GM18951 (cell line): Measurements from ENCODE around the gene USE1.

Source experiments
- POLR2A ChIP-seq: IDR thresholded peaks from 4 replicates; pipeline ENCODE4 v1.6.1; 2011; ENCODE audit warnings: mild to moderate bottlenecking; ENCODE audit not compliant: insufficient read length, insufficient read depth; ENCODE audit errors: extremely low read depth
- in situ Hi-C: fragments of 300-500 bp; cut with MboI; formaldehyde crosslinking; loops from one replicate; pipeline ENCODE4 v1.12.0; 2022; ENCODE audit warnings: low sequenced_read_pairs, mixed read lengths, inconsistent platforms; ENCODE audit not compliant: unreplicated experiment

Gene USE1

GRCh38 chr19:17192751-17193150 lies 22.4 kb upstream of the USE1 start:
- TF ChIP-seq POLR2A: no peak
- in situ Hi-C loops: no loop called here

GRCh38 chr19:17194608-17195007 lies 20.5 kb upstream of the USE1 start:
- no peak for TF ChIP-seq POLR2A
- in situ Hi-C loops: no loop called here

GRCh38 chr19:17195106-17195505 lies 20.1 kb upstream of the USE1 start:
- in situ Hi-C loops: no loop called here
- no peak for TF ChIP-seq POLR2A

GRCh38 chr19:17196610-17197009 lies 18.5 kb upstream of the USE1 start:
- no peak for TF ChIP-seq POLR2A
- in situ Hi-C loops: no loop called here

- in situ Hi-C loops: no loop called here
These were observed 17.5 kb upstream of the USE1 start for GRCh38 chr19:17197666-17198065.

GRCh38 chr19:17200408-17201079 lies 14.6 kb upstream of the USE1 start:
- in situ Hi-C loops: no loop called here
- no peak for TF ChIP-seq POLR2A

More at GRCh38 chr19:17197666-17198065, 17.5 kb upstream of the USE1 start:
- TF ChIP-seq POLR2A: no peak

GRCh38 chr19:17202249-17202648 lies 12.9 kb upstream of the USE1 start:
- no peak for TF ChIP-seq POLR2A
- in situ Hi-C loops: no loop called here

GRCh38 chr19:17202713-17203112 lies 12.4 kb upstream of the USE1 start:
- in situ Hi-C loops: no loop called here
- TF ChIP-seq POLR2A: no peak

- in situ Hi-C loops: no loop called here
- no peak for TF ChIP-seq POLR2A
These were observed 9.7 kb upstream of the USE1 start for GRCh38 chr19:17205237-17206140.

- TF ChIP-seq POLR2A: no peak
- in situ Hi-C loops: no loop called here
These were observed 8.2 kb upstream of the USE1 start for GRCh38 chr19:17206736-17207581.

- in situ Hi-C loops: no loop called here
- no peak for TF ChIP-seq POLR2A
These were observed 5.8 kb upstream of the USE1 start for GRCh38 chr19:17209126-17210036.

- in situ Hi-C loops: no loop called here
- TF ChIP-seq POLR2A: no peak
These were observed 4.9 kb upstream of the USE1 start for GRCh38 chr19:17210296-17210695.
